ENCODE results near the gene TXNL4A. TPM values are rescaled to one million over a fixed set of nuclear protein-coding genes. Genes with fewer than 3 reads are reported as not detected.

The TXNL4A gene
- total RNA-seq, 6 experiments from 2014 or later, result 168 to 187 (median 174) TPM

DNA sequence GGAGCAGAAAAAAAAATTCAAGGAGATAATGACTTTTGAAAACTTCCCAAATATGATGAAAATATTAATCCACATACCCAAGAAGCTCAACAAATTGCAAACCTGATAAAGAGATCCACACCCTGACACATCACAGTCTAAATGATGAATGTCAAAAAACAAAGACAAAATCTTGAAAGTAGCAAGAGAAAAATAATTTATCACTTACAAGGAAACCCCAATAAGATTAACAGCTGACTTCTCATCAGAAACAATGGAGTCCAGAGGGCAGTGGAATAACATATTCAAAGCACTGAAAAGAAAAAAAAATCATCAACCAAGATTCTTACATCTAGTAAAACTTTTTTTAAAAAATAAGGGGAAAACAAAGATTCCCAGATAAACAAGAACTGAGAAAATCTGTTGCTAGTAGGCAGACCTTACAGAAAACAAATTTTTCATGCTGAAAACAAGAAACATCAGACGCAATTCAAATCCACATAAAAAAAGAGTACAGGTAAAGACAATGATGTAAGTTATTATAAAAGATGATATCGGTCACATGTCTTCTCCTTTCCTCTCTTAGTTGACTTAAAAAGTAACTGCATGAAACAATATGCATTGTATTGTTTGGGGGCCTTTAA lies 58.2 kb downstream of the TXNL4A start:
- Mint-ChIP-seq H3K36me3 (ENCODE audit: low read depth) (peaks cover 75% of the 10 kb centered on the region), H3K4me1 (ENCODE audit: low read depth) (peaks cover 12% of the 10 kb centered on the region; the same call in 1 of the 2 replicates), H3K27me3 (ENCODE audit: insufficient read depth) (peaks cover 2% of the 10 kb centered on the region; the same call in 1 of the 2 replicates), H3K9me3 (peaks cover 57% of the 10 kb centered on the region), H3K27ac (no peak overlapping the region), H3K4me3 (no peak overlapping the region)
- TF ChIP-seq, protein P1, sequence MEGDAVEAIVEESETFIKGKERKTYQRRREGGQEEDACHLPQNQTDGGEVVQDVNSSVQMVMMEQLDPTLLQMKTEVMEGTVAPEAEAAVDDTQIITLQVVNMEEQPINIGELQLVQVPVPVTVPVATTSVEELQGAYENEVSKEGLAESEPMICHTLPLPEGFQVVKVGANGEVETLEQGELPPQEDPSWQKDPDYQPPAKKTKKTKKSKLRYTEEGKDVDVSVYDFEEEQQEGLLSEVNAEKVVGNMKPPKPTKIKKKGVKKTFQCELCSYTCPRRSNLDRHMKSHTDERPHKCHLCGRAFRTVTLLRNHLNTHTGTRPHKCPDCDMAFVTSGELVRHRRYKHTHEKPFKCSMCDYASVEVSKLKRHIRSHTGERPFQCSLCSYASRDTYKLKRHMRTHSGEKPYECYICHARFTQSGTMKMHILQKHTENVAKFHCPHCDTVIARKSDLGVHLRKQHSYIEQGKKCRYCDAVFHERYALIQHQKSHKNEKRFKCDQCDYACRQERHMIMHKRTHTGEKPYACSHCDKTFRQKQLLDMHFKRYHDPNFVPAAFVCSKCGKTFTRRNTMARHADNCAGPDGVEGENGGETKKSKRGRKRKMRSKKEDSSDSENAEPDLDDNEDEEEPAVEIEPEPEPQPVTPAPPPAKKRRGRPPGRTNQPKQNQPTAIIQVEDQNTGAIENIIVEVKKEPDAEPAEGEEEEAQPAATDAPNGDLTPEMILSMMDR (IDR thresholded peaks at IDR 0.05), result no peak
- no peak for DNase-seq

DNA sequence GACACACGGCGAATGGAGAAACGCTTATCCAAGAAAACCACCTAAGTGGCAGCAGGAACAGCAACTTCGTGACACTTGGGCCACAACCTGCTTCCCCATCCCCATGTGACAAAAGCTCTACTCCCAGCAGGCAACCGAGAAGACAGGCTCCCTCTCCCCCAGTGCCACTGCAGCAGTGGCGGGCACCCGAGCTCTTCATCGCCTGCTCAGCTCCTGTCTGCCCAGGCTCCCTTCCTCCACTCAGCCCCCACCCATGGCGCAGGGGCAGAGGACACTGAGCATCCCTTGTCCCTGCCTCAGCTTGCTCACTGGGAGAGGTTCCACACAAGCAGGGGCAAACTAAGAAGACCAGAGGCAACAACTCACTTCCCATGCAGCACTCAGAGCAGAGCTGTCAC lies 59.8 kb downstream of the TXNL4A start:
- H3K27me3 Mint-ChIP-seq (ENCODE audit: insufficient read depth), result peaks cover 2% of the 10 kb centered on the region; the same call in 1 of the 2 replicates
- no peak overlapping the region for H3K4me3 Mint-ChIP-seq
- TF ChIP-seq, protein P1 (IDR thresholded peaks at IDR 0.05), result no peak
- peaks cover 67% of the 10 kb centered on the region for H3K36me3 Mint-ChIP-seq (ENCODE audit: low read depth)
- no peak overlapping the region for H3K27ac Mint-ChIP-seq
- DNase-seq, result no peak
- peaks cover 4% of the 10 kb centered on the region; the same call in 1 of the 2 replicates for H3K4me1 Mint-ChIP-seq (ENCODE audit: low read depth)
- H3K9me3 Mint-ChIP-seq, result peaks cover 49% of the 10 kb centered on the region

DNA sequence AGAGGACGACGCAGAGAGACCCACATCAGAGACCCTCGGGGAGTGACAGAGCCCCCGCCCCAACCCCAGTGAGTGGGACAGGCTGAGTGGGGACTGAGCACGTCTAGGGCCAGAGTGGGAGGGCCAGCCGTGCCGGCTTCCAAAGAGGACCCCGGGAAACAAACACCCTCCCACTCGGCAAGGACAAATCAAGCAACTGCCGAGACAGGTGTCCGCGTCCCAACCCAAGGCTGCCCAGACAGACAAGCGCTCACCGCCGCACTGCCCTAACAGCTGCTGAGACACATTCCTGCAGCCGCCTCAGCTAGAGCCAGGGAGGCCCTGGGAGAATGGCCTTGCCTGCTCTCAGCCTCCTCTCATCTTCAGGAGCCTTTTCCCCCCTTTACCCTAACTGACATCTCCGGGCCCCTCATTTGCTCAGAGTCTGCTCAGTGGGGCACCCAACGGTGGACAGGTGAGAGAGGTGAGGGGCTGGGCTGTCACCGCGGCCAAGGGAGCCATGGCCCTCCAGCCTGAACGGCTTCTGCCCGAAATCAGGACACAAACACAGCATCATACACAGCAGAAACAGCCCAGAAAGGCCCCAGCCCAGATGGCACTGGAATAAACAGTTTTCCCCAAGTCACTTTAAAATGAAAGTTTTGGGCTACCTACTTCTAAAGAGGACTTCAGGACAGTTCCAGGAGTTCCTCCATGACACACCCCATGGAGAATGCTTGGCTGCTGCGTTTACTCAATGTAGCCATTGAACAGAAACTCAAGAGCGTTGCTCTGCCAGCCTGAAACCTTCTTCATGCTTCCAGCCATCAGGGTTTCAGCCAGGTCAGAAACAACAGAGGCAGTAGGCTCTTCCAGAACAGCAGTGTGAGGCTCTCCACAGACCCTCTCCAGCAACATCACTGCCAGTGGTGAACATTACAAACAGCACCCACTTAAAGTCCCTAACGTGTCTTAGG lies 60.5 kb downstream of the TXNL4A start:
- Mint-ChIP-seq H3K4me3 (no peak overlapping the region), H3K27me3 (ENCODE audit: insufficient read depth) (peaks cover 2% of the 10 kb centered on the region; the same call in 1 of the 2 replicates), H3K36me3 (ENCODE audit: low read depth) (peaks cover 64% of the 10 kb centered on the region), H3K9me3 (peaks cover 42% of the 10 kb centered on the region), H3K4me1 (ENCODE audit: low read depth) (no peaks in the 10 kb centered on the region), H3K27ac (no peak overlapping the region)
- TF ChIP-seq, protein P1 (IDR thresholded peaks at IDR 0.05), result no peak
- DNase-seq, result no peak

DNA sequence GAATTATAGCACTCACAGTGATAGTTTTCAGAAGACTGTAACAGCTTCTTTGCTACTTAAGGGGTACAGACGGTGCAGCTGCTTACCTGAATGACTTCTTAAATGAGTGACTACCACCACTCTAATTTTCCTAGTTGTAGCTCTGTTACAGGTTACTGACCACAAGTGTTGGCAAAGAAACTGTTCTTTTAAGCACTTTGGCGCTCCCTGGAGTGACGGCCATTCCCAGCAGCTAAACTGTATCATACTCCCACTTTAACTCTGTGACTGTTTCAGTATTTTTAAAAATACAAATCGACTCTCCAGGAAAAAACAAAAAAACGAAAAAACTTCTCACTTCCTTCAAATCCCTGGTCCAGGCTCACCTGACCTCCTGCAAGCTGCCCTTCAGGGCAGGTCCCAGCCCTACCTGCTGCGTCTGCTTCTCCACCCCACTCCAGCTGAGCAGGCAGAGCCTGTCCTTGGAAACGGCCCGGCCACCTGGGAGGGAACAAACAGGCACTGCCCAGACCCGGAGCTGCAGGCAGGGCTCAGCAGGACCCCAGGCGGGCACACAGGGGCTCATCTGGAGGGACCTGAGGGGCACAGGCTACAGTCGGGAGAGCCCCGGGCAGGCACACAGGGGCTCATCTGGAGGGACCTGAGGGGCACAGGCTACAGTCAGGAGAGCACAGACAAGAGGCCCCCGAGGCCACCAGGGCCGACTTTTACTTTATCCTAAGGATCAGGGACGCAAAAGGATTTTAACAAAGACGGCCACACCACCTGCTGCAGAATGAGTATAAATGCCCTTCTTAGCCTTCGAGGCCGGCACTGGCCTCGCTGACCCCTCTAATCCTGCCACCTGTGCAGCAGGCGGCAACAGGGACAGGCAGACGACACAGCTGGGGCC lies 61.4 kb downstream of the TXNL4A start:
- Mint-ChIP-seq H3K4me3 (no peak overlapping the region), H3K9me3 (peaks cover 33% of the 10 kb centered on the region), H3K36me3 (ENCODE audit: low read depth) (peaks cover 60% of the 10 kb centered on the region), H3K27ac (no peak overlapping the region), H3K27me3 (ENCODE audit: insufficient read depth) (no peaks in the 10 kb centered on the region), H3K4me1 (ENCODE audit: low read depth) (no peaks in the 10 kb centered on the region)
- TF ChIP-seq, protein P1 (IDR thresholded peaks at IDR 0.05), result no peak
- no peak for DNase-seq

DNA sequence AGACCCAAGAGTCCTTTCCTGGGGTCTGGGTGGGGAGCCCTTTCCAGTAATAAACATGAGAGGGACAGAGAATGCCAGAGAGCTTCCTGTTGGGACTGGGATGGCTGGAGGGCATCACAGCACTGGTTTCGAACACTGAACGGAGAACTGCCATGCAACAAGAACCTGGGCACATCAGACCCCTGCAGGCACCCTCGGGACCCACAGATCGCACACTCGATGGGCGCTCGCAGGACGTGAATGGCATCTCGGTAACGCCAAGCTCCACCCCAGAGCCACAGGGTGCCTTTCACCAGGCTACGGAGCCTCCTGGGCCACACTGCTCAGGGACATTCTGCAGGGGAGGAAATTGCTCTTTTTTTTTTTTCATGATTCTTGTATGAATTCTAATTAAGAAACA lies 62.1 kb downstream of the TXNL4A start:
- Mint-ChIP-seq H3K27ac (no peak overlapping the region), H3K27me3 (ENCODE audit: insufficient read depth) (no peaks in the 10 kb centered on the region)

More for the DNA sequence above, 62.1 kb downstream of the TXNL4A start:
- DNase-seq, result no peak
- Mint-ChIP-seq H3K4me1 (ENCODE audit: low read depth) (no peaks in the 10 kb centered on the region), H3K4me3 (no peak overlapping the region), H3K9me3 (peaks cover 29% of the 10 kb centered on the region), H3K36me3 (ENCODE audit: low read depth) (peaks cover 59% of the 10 kb centered on the region)
- TF ChIP-seq, protein P1 (IDR thresholded peaks at IDR 0.05), result no peak

Data from HFFc6 (cell line).